GM21737 (cell line): ENCODE results near the gene TCF7L1.
"Not testable (repeated sequence)": the region's sequence is repeated elsewhere in the genome, so short reads cannot be mapped to it uniquely, and the experiment has no call there.

ENCODE experiments used
- ATAC-seq: cut with Tn5 transposase; IDR thresholded peaks from one replicate; pipeline ENCODE4 v1.9.1; 2021; ENCODE audit warnings: mild to moderate bottlenecking, moderate library complexity; ENCODE audit not compliant: unreplicated experiment

Gene TCF7L1

DNA sequence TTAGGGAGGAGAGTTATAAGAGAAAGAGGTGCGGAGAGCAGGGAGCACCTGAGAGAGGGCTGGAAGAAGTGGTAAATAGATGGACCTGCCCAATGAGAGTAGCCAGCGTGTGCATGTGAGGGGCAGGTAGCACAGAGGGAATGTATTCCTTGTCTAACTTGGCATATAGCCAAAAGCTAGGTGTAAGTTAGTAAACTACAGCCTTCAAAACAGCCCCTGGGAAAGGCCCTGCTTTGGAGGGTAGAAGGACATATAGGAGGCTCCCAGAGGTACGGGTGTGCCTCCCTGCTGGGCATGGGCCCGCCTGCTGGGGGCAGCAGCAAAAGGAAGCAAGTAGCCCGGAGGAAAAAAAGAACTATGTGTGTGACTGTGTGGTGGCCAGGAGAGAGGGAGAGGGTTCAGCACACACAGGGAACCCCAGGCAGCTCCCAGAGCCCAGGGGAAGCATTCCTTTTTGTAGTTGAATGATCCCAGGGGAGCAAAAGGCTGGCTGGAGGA is 48.0 kb downstream of the TCF7L1 start:
- ATAC-seq = no peak

DNA sequence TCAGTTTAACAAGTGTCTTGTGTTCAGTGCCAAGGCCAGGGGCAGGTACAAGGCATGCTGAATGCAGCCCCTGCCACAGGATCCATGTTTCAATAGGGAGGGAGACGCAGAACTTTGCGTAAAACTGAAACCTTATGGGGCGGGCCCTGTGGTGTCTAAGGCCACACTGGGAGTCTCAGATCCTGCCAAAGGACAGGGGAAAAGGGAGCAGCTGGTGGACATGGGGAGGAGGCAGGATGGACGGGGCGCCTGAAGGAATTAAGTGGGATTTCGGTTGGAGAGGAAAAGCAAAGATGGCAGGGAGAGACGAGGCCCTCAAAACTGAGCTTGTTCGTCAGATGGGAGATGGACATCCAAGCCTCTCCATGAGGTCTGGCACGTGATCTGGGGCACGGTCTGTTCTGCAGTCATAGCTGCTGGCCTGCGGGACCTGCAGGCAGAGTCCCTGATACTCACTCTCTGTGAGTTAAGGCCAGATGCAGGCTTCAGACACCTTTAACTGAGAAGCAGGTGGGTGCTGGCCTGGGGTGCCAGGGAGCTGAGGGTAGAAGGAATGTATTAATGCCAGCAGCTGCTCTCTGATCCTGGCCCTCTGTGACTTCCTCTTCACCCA is 48.8 kb downstream of the TCF7L1 start:
- no peak for ATAC-seq

DNA sequence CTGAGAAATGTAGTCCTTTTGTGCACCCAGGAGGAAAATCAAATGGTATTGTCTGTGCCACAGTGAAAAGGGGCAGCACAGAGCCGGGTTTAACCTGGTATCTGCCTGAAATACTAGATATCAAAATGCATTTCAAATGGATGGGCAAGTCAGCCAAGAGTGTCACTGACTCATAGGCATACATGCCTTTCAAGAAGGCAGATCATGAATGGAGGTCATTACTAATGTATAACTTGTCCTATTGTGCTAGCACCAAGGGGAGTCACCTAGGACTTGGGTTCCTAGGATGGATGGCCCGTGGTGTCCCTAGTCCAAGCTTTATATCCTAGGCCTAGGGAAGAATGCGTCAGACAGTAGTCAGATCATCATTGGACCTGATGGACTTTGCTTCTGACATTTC is 49.9 kb downstream of the TCF7L1 start:
- ATAC-seq = no peak

DNA sequence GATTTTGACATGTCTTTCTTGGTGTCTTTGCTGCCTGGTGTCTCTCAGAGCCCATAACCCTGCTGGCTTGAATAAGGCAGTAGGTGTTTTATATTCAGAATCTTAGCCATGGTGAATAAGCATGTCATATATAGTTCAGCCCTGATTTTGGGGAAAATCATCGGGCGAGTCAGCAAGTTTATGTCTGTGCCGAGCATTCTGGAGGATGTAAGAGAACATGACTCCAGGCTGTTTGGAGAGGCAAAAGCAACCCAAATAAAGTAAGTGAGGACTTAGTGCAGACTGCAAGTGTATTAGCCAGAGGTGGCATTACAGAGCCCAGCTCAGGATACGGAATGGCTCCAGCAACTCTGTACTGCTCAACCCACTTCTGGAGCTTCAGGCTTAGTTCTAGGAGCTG is 50.3 kb downstream of the TCF7L1 start:
- no peak for ATAC-seq

DNA sequence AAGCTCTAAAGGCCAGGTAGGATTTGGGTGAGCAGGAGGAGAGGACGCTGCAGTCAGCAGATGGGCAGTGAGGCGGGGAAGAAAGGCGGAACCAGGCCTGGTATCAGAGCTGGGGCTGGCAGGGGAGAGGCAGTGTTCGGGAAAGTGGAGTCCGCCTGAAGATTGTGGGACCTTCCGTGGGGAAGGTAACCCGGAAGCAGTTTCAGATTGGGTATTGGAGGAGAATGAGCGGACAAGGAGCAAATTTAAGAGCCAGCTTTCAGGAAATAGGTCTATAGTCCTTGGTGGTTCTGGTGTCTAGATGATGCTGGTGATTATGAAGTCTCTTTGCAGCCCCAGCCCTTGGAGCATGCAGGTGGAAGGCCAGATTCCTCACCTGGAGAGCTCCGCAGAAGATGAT is 51.0 kb downstream of the TCF7L1 start:
- ATAC-seq = no peak

DNA sequence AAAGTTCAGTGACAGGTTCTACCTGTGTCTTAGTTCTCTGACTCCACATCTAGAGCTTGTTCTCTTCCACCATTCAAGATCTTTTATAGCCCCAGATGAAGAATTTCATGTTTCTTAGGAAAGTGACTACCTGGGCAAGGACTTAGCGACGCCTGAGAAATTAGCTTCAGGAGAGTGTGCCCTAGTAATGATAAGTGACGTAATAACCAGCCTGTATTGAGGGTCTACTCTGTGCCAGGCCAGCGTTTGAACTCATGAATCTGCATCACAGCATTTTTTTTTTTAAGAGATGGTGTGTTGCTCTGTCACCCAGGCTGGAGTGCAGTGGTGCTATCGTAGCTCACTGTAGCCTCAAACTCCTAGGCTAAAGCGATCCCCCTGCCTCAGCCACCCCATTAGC is 51.8 kb downstream of the TCF7L1 start:
- no peak for ATAC-seq

DNA sequence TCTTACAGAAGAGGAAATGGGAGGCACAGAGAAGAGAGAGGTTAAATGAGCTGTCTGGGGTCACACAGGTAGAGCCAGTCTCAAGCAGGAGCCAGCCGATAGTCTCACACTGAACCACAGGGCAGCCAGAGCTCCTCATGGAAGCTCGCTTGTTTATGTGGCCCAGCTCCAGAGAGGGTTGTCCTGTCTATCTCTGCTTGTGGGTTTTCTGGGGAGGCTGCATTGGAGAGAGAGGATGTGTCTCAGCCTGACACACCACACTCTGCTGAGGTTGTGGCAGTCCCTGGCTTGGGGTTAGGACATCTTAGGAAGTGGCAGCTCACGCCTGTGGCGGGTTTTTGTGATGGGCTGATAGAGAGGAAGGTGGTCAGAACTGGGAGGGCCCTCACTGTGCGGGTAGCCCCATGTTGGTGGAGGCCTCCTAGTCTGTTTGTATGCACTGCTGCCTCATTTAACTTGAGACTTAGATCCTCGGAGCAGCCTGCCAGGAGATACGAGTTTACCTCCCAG is 52.3 kb downstream of the TCF7L1 start:
- no peak for ATAC-seq

DNA sequence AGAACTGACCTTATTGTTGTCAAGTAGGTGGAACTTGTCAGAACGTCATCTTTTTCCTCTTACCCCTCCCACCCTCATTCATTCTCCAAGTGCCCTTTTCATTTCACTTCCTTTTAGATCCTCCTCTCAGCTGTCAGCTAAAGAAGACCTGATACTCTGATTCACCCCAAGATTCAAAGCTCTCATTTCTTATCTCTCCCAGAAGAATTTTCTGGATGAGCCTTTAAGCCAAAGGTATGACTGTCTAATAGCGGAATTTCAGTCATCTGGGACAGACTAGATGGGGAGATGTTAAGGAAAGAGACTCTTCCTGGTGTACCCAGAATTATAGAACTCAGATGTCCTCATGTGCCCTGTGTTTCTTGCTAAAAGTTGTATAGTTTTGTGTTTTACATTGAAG is 53.9 kb downstream of the TCF7L1 start:
- ATAC-seq = no peak

DNA sequence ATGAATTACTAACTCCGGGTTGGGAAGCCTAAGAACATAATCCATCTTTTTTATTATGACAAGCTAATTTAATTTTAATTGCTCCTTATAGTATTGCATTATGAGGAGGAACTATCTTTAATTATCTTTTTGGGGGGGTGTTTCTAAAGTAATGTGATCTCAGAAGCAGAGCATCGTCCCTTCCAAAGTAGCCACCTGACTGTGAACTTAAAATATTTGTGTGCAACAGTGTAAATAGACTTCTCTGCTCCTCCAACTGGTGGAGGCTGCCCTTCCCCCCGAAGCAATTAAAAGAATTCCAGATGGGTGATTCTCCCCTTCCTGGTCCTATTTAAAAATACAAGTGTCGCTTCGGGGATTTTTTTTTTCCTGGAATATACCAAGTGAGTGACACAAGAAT is 55.7 kb downstream of the TCF7L1 start:
- no peak for ATAC-seq

DNA sequence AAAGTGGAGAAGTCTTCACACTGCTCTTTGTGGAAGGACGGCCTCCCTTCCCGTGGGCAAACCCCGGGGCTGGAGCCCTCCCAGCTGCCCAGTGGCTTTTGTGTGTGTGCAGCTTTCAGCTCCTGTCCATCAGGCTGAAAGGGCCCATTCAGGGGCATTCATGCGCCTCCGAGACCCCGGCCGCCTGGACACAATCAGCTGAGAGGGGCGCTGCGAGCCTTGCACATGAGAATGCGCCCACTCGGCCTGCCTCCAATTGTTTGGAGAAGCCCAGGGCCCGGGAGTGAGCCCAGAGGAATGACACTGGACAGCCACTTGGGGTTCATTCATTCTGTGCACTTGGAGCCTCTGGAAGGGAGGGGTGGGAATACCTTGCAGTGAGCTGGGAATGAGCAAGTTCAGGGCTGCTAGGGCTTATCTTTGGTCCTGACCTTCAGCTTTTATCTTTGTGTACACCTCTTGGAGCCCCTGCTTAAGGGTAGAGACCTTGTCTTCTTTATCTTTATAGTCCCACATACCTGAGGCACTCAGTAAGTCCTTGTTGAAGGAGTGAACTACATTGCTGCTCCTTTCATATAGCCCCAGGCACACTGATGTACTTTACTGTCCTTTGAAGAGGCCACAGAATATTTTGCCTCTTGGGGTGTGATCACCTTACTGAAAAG is 56.5 kb downstream of the TCF7L1 start:
- ATAC-seq = no peak

DNA sequence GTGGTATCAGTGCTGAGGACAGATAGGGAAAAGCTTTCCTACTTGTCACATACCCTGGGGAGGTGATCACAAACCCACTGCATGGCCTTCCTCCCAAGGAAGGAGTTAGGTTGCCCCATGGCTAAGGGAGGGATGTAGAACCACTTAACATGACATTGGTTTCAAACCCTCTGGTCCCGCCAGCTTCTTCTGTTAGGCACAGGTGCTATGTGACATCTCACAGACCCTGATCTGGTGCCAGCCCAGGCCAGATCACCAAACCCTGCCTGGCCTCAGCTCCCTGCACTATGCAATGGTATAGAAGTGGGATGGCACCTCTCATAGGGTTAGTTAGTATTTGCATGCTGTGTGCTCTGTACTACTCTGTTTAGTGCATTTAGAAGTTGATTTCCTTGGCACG is 58.0 kb downstream of the TCF7L1 start:
- no peak for ATAC-seq

DNA sequence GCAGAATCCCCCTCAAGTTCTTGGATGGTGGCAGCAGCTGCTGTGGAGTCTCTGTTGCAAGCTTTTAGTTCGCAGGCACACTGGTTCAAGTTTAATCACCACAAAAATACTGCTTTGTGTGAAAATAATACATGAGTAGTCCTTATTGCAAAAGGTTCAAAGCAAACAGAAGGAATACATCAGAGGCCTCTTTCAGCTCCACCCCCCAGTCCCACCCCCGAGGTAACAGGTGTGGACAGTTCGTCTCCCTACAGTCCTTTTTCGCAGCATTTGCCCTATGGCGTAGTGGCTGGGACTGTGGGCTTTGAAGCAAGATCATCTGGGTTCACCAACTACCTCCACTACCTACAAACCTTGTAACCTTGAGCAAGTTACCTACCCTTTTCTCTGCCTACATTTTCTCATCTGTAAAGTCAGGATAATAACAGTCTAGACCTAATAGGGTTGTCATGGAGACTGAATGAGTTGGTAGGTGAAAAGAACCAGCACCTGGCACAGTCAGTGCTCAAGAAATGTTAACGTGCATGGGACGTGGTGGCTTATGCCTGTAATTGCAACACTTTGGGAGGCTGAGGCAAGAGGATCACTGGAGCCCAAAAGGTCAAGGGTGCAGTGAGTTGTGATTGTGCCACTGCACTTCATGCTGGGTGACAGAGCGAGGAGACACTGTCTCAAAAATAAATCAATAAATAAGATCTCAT is 61.7 kb downstream of the TCF7L1 start:
- no peak for ATAC-seq

DNA sequence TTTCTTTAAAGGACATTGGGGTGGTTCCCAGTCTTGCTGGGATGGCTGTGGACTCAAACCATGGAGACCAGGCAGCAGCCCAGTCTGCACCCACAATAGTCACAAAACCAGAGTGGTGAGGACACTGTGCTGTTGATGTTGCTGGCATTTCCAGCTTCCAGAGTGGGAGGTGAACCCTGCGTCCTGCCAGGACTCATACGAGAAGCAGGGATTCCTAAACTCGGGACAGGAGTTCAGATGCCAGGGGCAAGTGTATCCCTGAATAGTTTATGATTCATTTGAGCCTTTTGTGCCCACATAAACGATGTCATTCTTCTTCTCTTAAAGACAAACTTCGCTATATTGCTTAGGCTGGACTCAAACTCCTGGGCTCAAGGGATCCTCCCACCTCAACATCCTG is 62.8 kb downstream of the TCF7L1 start:
- no peak for ATAC-seq

DNA sequence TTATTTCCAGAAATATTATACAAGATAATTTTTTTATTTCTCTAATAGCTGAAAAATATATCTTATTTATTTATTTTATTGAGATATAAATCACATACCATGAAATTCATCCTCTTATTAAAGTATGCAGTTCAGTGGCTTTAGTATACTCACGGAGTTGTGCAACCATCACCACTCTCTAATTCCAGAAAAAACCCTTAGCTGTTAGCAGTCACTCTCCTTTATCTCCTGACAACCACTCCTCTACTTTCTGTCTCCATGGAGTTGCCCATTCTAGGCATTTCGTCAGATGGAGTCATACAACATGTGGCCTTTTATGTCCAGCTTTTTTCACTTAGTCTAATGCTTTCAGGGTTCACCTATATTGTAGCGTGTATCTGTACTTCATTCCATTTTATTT is 66.5 kb downstream of the TCF7L1 start:
- ATAC-seq = no peak

DNA sequence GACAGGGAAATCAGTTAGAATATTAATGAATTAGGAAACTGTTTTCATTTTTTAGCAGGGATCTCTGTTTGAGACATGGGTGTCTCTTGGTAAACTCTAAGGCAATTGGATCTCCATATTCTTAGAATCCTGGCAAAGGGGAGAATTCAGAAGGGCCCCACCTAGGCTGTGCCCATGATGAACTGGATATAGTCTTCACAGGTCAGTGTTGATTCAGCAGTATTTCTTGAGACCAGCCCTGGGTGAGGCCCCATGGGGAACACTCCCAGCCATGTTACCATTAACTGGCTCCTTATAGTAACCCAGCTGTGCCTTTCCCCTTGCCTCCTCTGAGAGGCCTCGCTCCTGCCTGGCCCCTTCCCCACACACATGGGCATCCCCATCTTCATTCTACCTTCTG is 76.7 kb downstream of the TCF7L1 start:
- ATAC-seq = no peak

DNA sequence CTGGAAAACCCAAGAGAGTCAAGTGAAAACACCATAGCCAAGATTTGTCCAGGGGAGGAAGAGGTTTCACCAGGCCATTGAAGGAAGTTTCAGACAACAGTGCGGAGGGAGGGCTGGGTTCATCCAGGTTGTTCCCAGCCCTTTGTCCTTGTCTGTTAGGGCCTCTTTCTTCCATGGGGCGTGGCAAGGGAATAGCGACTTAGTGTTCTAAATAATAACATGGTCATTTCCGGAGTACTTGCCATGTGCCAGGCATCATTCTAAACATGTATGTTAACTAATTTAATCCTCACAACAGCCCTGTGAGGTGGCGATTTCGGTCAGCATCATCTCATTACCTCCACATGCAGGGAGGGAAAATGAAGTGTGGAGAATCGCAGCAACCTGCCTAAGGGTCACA is 77.3 kb downstream of the TCF7L1 start:
- no peak for ATAC-seq

DNA sequence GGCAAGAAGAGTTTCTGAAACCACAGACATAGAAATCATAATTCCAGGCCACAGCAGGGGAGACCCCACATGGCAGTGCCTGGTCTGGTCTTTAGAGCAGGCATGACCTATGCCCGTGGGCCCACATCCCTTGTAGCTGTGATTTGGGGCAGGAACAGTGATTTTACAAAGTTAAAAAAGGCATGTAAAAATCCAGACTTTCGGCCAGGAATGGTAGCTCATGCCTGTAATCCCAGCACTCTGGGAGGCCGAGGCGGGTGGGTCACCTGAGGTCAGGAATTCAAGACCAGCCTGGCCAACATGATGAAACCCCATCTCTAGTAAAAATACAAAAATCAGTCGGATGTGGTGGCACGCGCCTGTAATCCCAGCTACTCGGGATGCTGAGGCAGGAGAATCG is 78.4 kb downstream of the TCF7L1 start:
- ATAC-seq = not testable (repeated sequence)

DNA sequence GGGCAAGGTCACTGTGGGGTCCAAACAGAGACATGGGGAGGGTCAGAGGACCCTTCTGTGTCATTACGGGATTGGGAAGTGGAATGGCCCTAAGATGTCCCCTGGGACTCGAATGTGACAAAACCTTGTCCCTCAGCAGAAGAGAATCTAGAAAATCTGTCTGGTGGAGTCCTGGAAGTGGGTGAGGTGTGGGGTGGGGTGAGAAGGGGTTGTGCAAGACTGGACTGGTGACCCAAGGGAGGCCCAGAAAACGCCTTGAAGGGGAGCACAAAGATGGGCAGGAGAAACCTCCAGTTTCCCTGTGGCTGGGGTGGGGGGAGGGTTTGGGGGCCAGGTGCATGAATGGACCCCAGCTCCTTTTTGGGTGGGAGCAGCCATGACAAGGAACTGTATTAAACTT is 79.6 kb downstream of the TCF7L1 start:
- no peak for ATAC-seq

DNA sequence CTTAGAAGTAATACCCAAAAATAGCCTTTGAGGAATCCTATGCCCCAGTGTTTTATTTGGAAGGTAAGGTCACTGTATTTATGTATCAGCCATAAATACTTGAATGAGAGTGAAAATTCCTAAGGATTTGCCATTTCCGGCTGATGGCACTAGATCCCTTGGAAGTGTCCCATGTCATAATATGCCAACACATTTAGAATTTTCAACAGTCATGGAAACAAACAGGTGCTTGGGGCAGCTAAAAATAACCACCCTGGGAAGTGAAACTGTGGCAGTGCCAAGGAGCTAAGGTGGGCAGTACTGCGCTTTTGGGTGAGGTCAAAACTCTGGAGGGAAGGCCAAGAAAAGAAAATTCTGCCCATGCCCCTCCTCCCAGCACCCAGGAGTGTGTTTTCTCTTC is 80.2 kb downstream of the TCF7L1 start:
- ATAC-seq = no peak

DNA sequence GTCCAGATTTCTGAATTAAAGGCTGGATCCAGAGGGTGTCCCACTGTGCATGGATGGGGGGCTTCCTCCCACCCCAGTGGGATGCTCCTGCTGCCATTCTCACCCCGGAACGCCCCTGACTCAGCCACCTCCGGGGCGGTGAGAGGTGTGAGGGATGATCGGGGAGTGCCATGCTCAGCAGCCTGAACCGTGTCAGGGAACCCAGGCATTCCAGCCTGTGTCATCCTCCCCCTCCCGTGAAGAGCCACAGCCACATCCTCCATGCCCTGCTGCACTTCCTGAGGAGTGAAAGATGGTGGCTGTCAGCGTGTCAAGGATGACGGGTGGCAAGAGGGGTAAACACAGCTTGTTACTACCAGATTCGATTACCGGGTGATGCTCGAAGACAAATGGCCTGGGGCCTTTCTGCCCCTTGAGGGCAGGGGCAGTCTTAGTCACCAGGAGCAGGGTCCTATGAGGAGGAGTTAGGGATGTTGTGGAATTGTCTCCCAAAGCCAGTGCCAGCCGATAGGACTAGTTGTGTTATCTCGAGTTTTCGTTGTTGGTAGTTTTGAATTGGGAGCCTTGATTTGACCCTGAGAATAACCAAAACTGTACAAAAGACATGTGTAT is 80.8 kb downstream of the TCF7L1 start:
- ATAC-seq = no peak

DNA sequence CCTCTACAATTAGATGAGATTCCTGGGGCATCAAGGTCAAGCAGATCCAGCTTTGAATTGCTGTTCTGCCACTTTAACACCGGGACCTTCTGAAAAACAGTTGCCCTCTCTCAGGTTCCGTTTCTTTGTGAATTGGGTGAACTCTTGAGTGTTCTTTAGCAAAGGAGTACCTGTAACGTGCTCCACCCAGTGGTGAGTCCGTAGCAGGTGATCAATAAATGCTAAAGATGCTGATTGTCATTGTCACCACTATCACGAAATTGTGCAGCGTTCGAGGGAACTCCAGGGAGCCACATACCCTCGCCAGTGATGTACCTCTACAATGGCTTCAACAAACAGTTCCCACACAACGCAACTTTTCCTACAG is 81.9 kb downstream of the TCF7L1 start:
- no peak for ATAC-seq
